Motor neuron (in vitro differentiated cells): ENCODE data around the gene COX19. TPM values are rescaled to one million over a fixed set of nuclear protein-coding genes. Genes with fewer than 3 reads are reported as not detected.
A peak's percentile ranks its signal among the peaks of the same experiment; 100 is the strongest.
"Not testable (repeated sequence)": the region's sequence is repeated elsewhere in the genome, so short reads cannot be mapped to it uniquely, and the experiment has no call there.

Source experiments
- ATAC-seq, 8 experiments: fragments of 200-7000 bp; cut with Tn5 transposase; replicated peaks in 6 of 8; 2 replicates each; pipeline ENCODE4 v1.8.0; 2021; ENCODE audit warnings: mild to moderate bottlenecking in 8 of 8, moderate library complexity in 8 of 8
- H3K27ac ChIP-seq, 2 donors: fragments of 250-450 bp; sonication (Bioruptor Pico); 2 replicates each; pipeline ENCODE4 v1.9.0; 2021; ENCODE audit warnings: antibody characterized with exemption in 2 of 2, mild to moderate bottlenecking in 2 of 2, moderate library complexity in 1 of 2
- H3K4me1 ChIP-seq, 2 donors: fragments of 250-450 bp; sonication (Bioruptor Pico); replicated peaks in 1 of 2; 2 replicates each; pipeline ENCODE4 v1.6.1; 2021; ENCODE audit warnings: antibody characterized with exemption in 2 of 2, mild to moderate bottlenecking in 2 of 2, moderate library complexity in 1 of 2
- H3K4me3 ChIP-seq, 5 donors: fragments of 250-450 bp; sonication (Bioruptor Pico); 2 replicates each; pipeline ENCODE4 v1.9.0; 2021; ENCODE audit warnings: antibody characterized with exemption in 5 of 5, mild to moderate bottlenecking in 5 of 5, moderate library complexity in 4 of 5
- WGBS, 10 experiments: fragments of 450-650 bp; shearing (Covaris generic); methylation state at CpG; one replicate each; pipeline ENCODE4 v1.0.0; 2022; 5-methylcytosine and 5-hydroxymethylcytosine counted together
- in situ Hi-C, 9 experiments: fragments of 400-800 bp; cut with MboI; loops; one replicate each; pipeline ENCODE4 v1.15.0; 2021; ENCODE audit warnings: low sequenced_read_pairs in 9 of 9, low pct_unique_long_range_greater_than_20kb in 2 of 9; ENCODE audit not compliant: unreplicated experiment in 9 of 9
- total RNA-seq, 8 experiments: library from RNA; unstranded; fragments of 300-600 nt; gene quantifications; 2 replicates each; pipeline versions ENCODE4 v1.2.3 to v1.2.4, GENCODE V29; 2022

COX19 gene
- total RNA-seq, 8 experiments from 2014 or later: 4.7 to 13.9 (median 10.3) TPM

DNA sequence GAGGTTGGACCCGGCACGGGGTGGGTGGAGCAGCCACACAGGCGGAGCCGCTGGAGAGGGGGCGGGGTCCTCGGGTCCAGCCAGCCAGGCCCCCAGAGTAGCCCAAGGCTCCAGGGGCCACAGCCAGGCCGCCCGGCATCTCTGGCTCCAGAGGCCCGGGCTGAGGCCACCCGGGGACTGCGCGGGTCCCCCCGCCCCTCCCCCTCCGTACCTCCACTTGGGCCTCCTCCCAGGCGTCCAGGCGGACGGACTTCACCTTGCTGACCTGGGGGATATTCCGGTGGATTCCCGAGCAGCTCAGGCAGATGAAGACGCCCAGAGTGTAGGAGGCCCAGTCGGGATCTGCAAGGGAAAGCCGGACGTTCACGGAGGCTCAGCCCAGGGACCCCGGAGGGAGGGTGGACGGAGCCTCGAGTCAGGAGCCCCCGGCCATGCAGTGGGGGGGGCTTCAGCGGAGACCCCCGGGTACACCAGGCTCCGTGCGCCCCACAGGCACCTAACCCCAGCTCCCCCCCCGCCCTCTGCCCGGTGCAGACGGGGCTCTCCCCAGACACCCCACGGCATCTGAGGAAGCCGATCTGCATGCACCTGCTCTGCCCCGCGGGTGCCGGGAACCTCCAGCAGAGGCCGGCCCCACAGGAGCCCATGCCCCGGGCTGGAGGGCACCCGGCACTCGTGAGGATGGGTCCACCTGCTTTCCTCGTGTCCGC lies 40.0 kb downstream of the COX19 start:
- Histone ChIP-seq H3K27ac (no peak overlapping the region), H3K4me1 (no peaks in the 10 kb centered on the region), H3K4me3 (no peak overlapping the region)
- WGBS, 10 experiments: 20 to 60% methylated on average over 2 of the region's 46 CpGs; no CpG with 5 or more reads in 8 of the 10 experiments
- in situ Hi-C loops: no loop called here
- peak in 1 of 8 experiments; percentile 8 for ATAC-seq

DNA sequence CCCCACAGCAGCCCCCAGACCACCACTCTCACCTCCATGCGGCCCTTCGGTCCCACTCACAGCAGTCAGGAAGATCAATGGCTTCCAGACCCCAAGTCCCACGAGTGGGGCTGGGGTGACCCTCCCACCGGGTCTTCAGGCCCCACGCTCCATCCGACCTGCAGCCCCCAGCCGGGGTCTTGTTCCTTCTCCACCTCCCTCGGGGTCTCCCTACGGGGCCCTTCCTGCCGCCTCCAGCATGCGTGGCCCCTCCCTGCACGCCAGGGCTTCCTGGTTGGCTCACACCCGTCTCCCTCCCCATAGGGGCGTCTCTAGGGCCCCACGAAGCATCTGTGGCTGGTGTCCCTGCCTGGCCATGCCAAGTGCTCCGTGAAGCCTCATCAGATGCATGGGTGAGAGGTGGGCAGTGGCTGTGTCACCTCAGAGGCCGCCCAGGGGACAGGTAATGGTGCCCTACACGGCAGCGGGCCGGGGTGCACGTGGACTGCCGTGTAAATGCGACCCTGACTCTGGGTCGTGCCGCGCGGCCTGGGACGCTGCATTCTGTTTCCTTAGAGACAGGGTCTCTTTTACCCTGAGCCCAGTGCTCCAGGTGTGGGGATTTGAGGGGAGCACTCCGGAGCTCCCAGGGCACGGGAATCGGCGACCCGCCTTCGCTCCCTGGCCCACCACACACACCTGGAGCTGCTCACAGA lies 40.7 kb downstream of the COX19 start:
- Histone ChIP-seq H3K4me3 (no peak overlapping the region), H3K27ac (no peak overlapping the region), H3K4me1 (no peaks in the 10 kb centered on the region)
- no peak for ATAC-seq
- WGBS, 10 experiments: 20 to 60% (median 20%) methylated on average over 1 of the region's 34 CpGs; no CpG with 5 or more reads in 7 of the 10 experiments
- in situ Hi-C loops: no loop called here

DNA sequence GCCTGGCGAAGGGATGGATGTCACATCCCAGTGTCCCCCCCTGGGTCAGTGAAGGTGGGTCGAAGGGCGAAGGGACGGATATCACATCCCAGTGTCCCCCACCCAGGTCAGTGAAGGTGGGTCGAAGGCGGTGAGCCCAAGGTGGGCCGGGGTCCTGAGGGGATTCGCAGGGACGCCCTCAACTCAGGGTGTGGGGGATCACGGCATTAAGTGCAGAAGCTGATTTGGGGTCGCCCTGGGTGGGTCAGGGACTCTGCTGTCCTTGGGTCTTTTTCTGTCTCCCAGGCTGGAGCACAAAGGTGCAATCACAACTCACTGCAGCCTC lies 42.7 kb downstream of the COX19 start:
- no peak overlapping the region for H3K4me3 ChIP-seq
- in situ Hi-C loops: no loop called here
- WGBS, 10 experiments: 80 to 93% (median 80%) methylated on average over 1 to 3 of the region's 11 CpGs; no CpG with 5 or more reads in 5 of the 10 experiments
- no peak overlapping the region for H3K27ac ChIP-seq
- H3K4me1 ChIP-seq: no peaks in the 10 kb centered on the region
- ATAC-seq: no peak

GRCh38 chr7:931871-932650 lies 43.3 kb downstream of the COX19 start:
- Histone ChIP-seq H3K4me3 (no peak overlapping the region), H3K4me1 (no peaks in the 10 kb centered on the region), H3K27ac (no peak overlapping the region)
- in situ Hi-C loops: no loop called here
- WGBS, 10 experiments: 33 to 100% (median 69%) methylated on average over 1 to 3 of the region's 21 CpGs; no CpG with 5 or more reads in 2 of the 10 experiments
- no peak for ATAC-seq

GRCh38 chr7:930975-931758 lies 44.2 kb downstream of the COX19 start:
- in situ Hi-C loops: no loop called here
- no peaks in the 10 kb centered on the region for H3K4me1 ChIP-seq
- ATAC-seq: no peak
- H3K4me3 ChIP-seq: no peak overlapping the region
- 27 to 89% (median 67%) methylated on average over 2 to 22 of the region's 29 CpGs for WGBS, 10 experiments
- no peak overlapping the region for H3K27ac ChIP-seq

- ATAC-seq: no peak
- in situ Hi-C loops: no loop called here
- 0 to 100% (median 86%) methylated on average over 1 to 11 of the region's 14 CpGs; no CpG with 5 or more reads in 3 of the 10 experiments for WGBS, 10 experiments
- Histone ChIP-seq H3K4me3 (no peak overlapping the region), H3K27ac (no peak overlapping the region), H3K4me1 (no peaks in the 10 kb centered on the region)
Measured at GRCh38 chr7:929311-929711, 46.0 kb downstream of the COX19 start.

GRCh38 chr7:927031-927671 lies 48.2 kb downstream of the COX19 start:
- Histone ChIP-seq H3K4me1 (no peaks in the 10 kb centered on the region), H3K27ac (no peak overlapping the region), H3K4me3 (no peak overlapping the region)
- ATAC-seq: peak; percentile 26 to 76 (median 56)
- in situ Hi-C loops: no loop called here
- WGBS, 10 experiments: 33 to 80% (median 53%) methylated on average over 1 to 7 of the region's 21 CpGs; no CpG with 5 or more reads in 3 of the 10 experiments

GRCh38 chr7:926061-927030 lies 49.0 kb downstream of the COX19 start:
- in situ Hi-C loops: no loop called here
- no peak overlapping the region for H3K4me3 ChIP-seq
- ATAC-seq: no peak
- WGBS, 10 experiments: 39 to 90% (median 80%) methylated on average over 1 to 6 of the region's 47 CpGs; no CpG with 5 or more reads in 7 of the 10 experiments
- no peak overlapping the region for H3K27ac ChIP-seq
- H3K4me1 ChIP-seq: no peaks in the 10 kb centered on the region

- no peak overlapping the region for H3K4me3 ChIP-seq
- 86% methylated on average over 6 of the region's 18 CpGs; no CpG with 5 or more reads in 9 of the 10 experiments for WGBS, 10 experiments
- no peak overlapping the region for H3K27ac ChIP-seq
- no peak for ATAC-seq
- in situ Hi-C loops: no loop called here
- H3K4me1 ChIP-seq: no peaks in the 10 kb centered on the region
Measured at GRCh38 chr7:925601-926000, 49.7 kb downstream of the COX19 start.

GRCh38 chr7:924541-925231 lies 50.7 kb downstream of the COX19 start:
- Histone ChIP-seq H3K4me3 (no peak overlapping the region), H3K4me1 (no peaks in the 10 kb centered on the region), H3K27ac (no peak overlapping the region)
- in situ Hi-C loops: no loop called here
- peak in 1 of 8 experiments; percentile 25 for ATAC-seq
- WGBS, 10 experiments: 0% methylated on average over 1 of the region's 24 CpGs; no CpG with 5 or more reads in 9 of the 10 experiments

GRCh38 chr7:924042-924441 lies 51.3 kb downstream of the COX19 start:
- ATAC-seq, in situ Hi-C loops, H3K4me1 ChIP-seq, H3K4me3 ChIP-seq, H3K27ac ChIP-seq: not testable (repeated sequence)
- no CpG with 5 or more reads among the region's 25 CpGs for WGBS, 10 experiments
